Right lobe of liver (tissue), 6 donors: ENCODE data around the gene CTNNB1. TPM values are rescaled to one million over a fixed set of nuclear protein-coding genes. Genes with fewer than 3 reads are reported as not detected.

Experiments used
- ATAC-seq, 4 donors: fragments of 200-7000 bp; cut with Tn5 transposase; one replicate each; pipeline ENCODE4 v1.9.1; 2020; ENCODE audit warnings: mild to moderate bottlenecking in 4 of 4, moderate library complexity in 4 of 4
- DNase-seq, 3 donors: peaks; one replicate each; pipeline ENCODE4 v3.0.0-alpha.2; 2020
- H3K27ac ChIP-seq, 3 donors: fragments of 200-600 bp; one replicate each; pipeline ENCODE4 v1.8.0; 2022
- H3K27me3 ChIP-seq, 2 donors: fragments of 200-600 bp; one replicate each; pipeline ENCODE4 v1.8.0; 2022
- H3K36me3 ChIP-seq, 4 donors: fragments of 200-600 bp; sonication (generic) in 1 of 4; one replicate each; pipeline versions ENCODE4 v1.5.1 to v1.8.0; 2017 to 2022; ENCODE audit warnings: control low read depth in 1 of 4
- H3K4me1 ChIP-seq, 4 donors: fragments of 200-600 bp; sonication (generic) in 1 of 4; one replicate each; pipeline versions ENCODE4 v1.5.1 to v1.8.0; 2017 to 2022; ENCODE audit warnings: control low read depth in 1 of 4
- H3K4me3 ChIP-seq, 3 donors: fragments of 200-600 bp; one replicate each; pipeline ENCODE4 v1.8.0; 2022
- H3K9me3 ChIP-seq, 4 donors: fragments of 200-600 bp; sonication (generic) in 1 of 4; one replicate each; pipeline versions ENCODE4 v1.5.1 to v1.8.0; 2017 to 2022; ENCODE audit warnings: control low read depth in 1 of 4
- POLR2A ChIP-seq: fragments of 450-650 bp; IDR thresholded peaks from one replicate; pipeline ENCODE4 v1.6.1; 2017; ENCODE audit warnings: antibody characterized with exemption, mild to moderate bottlenecking
- WGBS: methylation state at CpG from one replicate; pipeline ENCODE4 v1.1.6; 2018; ENCODE audit warnings: low coverage, low lambda C conversion rate; ENCODE audit not compliant: insufficient coverage; ENCODE audit errors: missing lambda C conversion rate; 5-methylcytosine and 5-hydroxymethylcytosine counted together
- intact Hi-C, 2 donors: fragments of 100-400 bp; cut with DNase I; formaldehyde crosslinking; loops; one replicate each; pipeline versions ENCODE4 v1.11.2 to v1.14.1; 2022
- total RNA-seq, 6 experiments: library from RNA; depleted of rRNA in 2 of 6; stranded (reverse); fragments of >200 nt in 2 of 6; fragmentation: NEBNext Ultra II Directional in 3 of 6; extraction: Animal tissue kit (Norgen Biotek cat#: 25700) in 3 of 6; gene quantifications; one replicate each; pipeline versions ENCODE4 v1.1.0 to v1.2.4, GENCODE V29; 2016 to 2023
- TF ChIP-seq, protein P1 (sequence below), 4 donors: fragments of 200-600 bp in 3 of 4; fragments of 450-650 bp in 1 of 4; IDR thresholded peaks; one replicate each; pipeline versions ENCODE4 v1.5.1 to v1.8.0; 2016 to 2022; ENCODE audit warnings: antibody characterized with exemption in 4 of 4, mild to moderate bottlenecking in 2 of 4
- donor health status: DM: no; HTN: yes; CAD: no.
- donor health status: DM: no; HTN: no; CAD: no.
- donor health status: DM: no; HTN: no; CAD: no.
- donor health status: DM: no; HTN: yes; CAD: no.
- donor health status: DM: no; HTN: yes; CAD: no.

CTNNB1 gene
- total RNA-seq, 6 experiments from 2014 or later, result 107 to 160 (median 138) TPM

GRCh38 chr3:41236228-41236627 lies 36.9 kb downstream of the CTNNB1 start:
- TF ChIP-seq, protein P1, sequence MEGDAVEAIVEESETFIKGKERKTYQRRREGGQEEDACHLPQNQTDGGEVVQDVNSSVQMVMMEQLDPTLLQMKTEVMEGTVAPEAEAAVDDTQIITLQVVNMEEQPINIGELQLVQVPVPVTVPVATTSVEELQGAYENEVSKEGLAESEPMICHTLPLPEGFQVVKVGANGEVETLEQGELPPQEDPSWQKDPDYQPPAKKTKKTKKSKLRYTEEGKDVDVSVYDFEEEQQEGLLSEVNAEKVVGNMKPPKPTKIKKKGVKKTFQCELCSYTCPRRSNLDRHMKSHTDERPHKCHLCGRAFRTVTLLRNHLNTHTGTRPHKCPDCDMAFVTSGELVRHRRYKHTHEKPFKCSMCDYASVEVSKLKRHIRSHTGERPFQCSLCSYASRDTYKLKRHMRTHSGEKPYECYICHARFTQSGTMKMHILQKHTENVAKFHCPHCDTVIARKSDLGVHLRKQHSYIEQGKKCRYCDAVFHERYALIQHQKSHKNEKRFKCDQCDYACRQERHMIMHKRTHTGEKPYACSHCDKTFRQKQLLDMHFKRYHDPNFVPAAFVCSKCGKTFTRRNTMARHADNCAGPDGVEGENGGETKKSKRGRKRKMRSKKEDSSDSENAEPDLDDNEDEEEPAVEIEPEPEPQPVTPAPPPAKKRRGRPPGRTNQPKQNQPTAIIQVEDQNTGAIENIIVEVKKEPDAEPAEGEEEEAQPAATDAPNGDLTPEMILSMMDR (IDR thresholded peaks at IDR 0.05), result no peak
- no peak for TF ChIP-seq POLR2A
- peaks cover 18 to 85% (median 54%) of the 10 kb centered on the region in 4 donors for H3K36me3 ChIP-seq

DNA sequence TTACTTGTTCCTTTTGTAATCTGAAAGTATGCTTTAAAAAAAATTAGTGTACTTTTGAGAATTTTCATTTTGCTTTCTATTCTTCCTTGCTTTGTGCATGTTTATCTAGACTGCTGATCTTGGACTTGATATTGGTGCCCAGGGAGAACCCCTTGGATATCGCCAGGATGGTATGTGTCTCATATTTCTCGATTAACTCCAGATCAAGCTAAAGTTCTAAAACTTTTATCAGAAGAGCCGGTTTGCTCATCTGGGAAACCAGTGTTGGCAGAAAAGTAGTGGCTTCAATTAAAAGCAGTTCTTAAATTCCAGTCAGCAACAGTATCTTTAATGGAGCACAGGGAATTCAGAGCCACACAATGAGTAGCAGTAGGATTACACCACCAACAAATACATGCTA lies 38.6 kb downstream of the CTNNB1 start:
- TF ChIP-seq POLR2A, result no peak
- TF ChIP-seq, protein P1 (IDR thresholded peaks at IDR 0.05), result no peak
- Histone ChIP-seq H3K27me3 (no peaks in the 10 kb centered on the region), H3K4me3 (no peak overlapping the region), H3K4me1 (no peaks in the 10 kb centered on the region), H3K36me3 (peaks cover 18 to 87% (median 52%) of the 10 kb centered on the region in 4 donors), H3K27ac (no peak overlapping the region), H3K9me3 (no peaks in the 10 kb centered on the region)
- ATAC-seq, result no peak
- WGBS, result 92% methylated on average over 3 of the region's 3 CpGs
- intact Hi-C loops, result no loop called here
- DNase-seq, result no peak

More at GRCh38 chr3:41236228-41236627, 36.9 kb downstream of the CTNNB1 start:
- Histone ChIP-seq H3K27ac (no peak overlapping the region), H3K27me3 (no peaks in the 10 kb centered on the region), H3K9me3 (no peaks in the 10 kb centered on the region), H3K4me1 (no peaks in the 10 kb centered on the region), H3K4me3 (no peak overlapping the region)
- no peak for ATAC-seq
- DNase-seq, result no peak
- 80% methylated on average over 1 of the region's 2 CpGs for WGBS
- intact Hi-C loops, result no loop called here

- no peak for ATAC-seq
- Histone ChIP-seq H3K9me3 (no peaks in the 10 kb centered on the region), H3K4me1 (no peaks in the 10 kb centered on the region), H3K27ac (no peak overlapping the region), H3K27me3 (no peaks in the 10 kb centered on the region), H3K4me3 (no peak overlapping the region), H3K36me3 (peaks cover 13 to 71% (median 43%) of the 10 kb centered on the region in 4 donors)
- no peak for DNase-seq
- intact Hi-C loops, result no loop called here
- no peak for TF ChIP-seq POLR2A
- TF ChIP-seq, protein P1 (IDR thresholded peaks at IDR 0.05), result no peak
- WGBS, result 51% methylated on average over 2 of the region's 2 CpGs
These were observed 40.3 kb downstream of the CTNNB1 start for GRCh38 chr3:41239587-41239986.

GRCh38 chr3:41241161-41241560 lies 41.9 kb downstream of the CTNNB1 start:
- peaks cover 6 to 55% (median 33%) of the 10 kb centered on the region in 4 donors for H3K36me3 ChIP-seq
- no peak overlapping the region for H3K27ac ChIP-seq
- H3K4me3 ChIP-seq, result no peak overlapping the region
- H3K9me3 ChIP-seq, result no peaks in the 10 kb centered on the region
- TF ChIP-seq, protein P1 (IDR thresholded peaks at IDR 0.05), result no peak
- no peak for TF ChIP-seq POLR2A
- H3K4me1 ChIP-seq, result no peaks in the 10 kb centered on the region
- no peak for ATAC-seq
- DNase-seq, result no peak
- intact Hi-C loops, result no loop called here
- WGBS, result 99% methylated on average over 4 of the region's 4 CpGs
- H3K27me3 ChIP-seq, result no peaks in the 10 kb centered on the region
